Activated naive CD4-positive, alpha-beta T cell treated with anti-CD3 and anti-CD28 coated beads, Interleukin-2, amount 10 ng/mL, durations not matched to agents 5 hours and 36 hours (primary cell): ENCODE results near the gene PRM2. TPM values are rescaled to one million over a fixed set of nuclear protein-coding genes. Genes with fewer than 3 reads are reported as not detected.

ENCODE experiments used
- microRNA-seq: library from miRNA; unstranded; fragments of <30 nt; microRNA quantifications from one replicate; pipeline ENCODE4 v1.2.0, GENCODE V29; 2022; ENCODE audit warnings: borderline microRNAs expressed, borderline replicate concordance
- total RNA-seq, 2 experiments: library from RNA; stranded (reverse); gene quantifications; one replicate each; pipeline ENCODE4 v1.2.3, GENCODE V29; 2021

PRM2 gene, protein sequence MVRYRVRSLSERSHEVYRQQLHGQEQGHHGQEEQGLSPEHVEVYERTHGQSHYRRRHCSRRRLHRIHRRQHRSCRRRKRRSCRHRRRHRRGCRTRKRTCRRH
- total RNA-seq = not detected

DNA sequence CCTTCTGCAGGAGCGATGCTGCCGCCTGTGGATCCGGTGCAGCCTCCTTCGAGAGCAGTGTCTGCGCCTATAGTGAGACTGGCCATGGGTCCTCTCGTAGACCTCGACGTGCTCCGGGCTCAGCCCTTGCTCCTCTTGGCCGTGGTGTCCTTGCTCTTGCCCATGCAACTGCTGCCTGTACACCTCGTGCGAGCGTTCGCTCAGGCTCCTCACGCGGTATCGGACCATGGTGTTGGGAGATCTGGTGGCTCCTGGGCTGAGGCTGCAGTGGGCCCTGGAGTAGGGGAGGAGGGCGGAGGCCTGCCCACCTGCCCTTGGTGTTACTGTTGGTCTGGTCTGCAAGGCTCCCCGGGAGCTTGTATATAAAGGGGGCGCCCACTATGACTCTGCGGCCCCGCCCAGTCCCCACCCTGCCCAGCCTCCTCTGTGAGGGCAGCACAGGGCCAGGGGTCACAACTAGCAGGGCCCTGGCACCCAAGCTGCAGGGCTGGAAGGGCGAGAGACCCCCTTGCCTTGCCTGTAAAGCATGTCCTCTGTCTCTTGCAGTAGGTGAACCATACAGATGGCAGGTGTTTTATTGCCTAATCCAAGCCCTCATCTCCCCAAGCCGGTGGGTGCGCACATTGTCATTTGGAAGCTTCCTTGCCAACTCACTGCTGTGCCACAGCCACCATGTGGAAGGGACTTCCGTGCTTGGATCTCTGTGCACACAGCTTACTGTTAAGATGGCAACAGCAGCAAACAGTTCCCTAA is at the start of gene PRM2:
Gene PRM2 (minus strand): TSS at position 338 of the 753 bp plus-strand sequence. CDS start 110 bp downstream, at position 228.

DNA sequence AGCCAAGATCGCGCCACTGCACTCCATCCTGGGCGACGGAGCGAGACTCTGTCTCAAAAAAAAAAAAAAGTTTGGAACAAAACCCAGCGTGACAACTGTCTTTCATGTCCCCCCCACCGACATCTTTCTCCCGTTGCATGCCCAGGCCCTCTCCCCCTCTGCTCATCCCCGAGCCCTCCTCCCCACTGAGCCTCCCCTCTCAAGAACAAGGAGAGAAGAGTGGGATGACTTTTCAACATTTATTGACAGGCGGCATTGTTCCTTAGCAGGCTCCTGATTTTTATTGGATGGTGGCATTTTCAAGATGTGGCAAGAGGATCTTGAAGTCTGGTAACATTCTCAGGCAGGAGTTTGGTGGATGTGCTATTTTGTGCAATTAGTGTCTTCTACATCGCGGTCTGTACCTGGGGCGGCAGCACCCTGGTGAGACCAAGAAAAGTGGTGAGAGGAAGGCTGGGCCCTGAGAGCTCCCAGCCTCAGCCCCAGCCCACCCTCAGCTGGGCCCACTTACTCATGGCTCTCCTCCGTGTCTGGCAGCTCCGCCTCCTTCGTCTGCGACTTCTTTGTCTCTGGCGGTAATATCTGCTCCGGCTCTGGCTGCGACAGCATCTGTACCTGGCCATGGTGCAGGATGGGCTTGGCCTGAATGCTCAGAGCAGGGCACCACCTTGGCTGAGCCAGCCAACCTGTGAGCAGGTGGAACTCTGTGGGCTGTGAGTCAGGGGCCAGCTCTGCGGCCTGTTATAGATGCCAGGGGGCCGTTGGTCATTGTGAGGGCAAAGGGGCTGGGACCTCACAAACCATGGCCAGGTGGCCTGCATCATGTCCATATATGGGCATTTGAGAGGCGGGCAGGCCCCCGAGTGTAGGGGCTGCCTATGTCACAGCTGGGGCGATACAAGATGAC is 4.6 kb upstream of the PRM2 start, which contains the start of gene PRM1:
Gene PRM1 (minus strand): TSS at position 715 of the 907 bp plus-strand sequence. CDS start 92 bp downstream, at position 623.

DNA sequence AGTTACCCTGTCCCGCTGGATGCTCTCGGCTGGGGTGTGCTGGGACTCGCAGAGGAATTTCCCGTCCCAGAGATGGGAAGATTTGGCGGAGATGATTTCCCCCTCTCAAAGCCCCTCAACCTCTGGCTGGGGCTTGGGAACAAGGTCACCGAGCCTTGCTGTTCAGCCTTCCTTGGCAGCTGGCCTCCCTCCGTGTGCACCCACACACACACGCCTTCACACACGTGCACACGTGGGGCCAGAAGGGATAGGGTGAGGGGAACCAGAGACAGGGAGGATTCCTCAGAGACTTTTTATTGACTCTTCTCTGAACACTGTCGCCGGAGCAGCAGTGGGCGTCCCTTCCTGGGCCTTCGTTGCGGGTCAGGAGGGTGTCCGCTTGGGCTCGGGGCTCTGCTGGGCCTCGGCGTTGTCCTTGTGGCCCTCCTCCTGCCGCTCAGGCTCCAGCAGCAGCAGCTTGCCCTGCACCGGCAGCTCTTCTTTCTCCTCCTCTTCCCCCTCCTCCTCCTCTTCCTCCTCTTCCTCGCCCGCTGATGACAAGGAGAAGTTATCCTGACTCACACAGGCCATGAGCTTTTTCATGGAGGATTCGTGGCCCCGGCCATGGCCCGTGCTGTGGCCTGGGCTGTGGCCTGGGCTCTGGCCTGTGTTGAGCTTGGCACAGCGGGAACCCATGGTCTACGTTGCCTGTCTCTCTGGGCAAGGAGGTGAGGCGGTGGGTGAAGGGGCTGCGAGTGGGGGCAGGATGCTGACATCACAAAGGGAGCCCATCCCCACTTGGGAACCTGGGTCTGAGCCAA is 3.2 kb downstream of the PRM2 start, which contains the start of gene PRM3:
Gene PRM3 (minus strand): TSS at position 709 of the 800 bp plus-strand sequence. CDS start 34 bp downstream, at position 675.

DNA sequence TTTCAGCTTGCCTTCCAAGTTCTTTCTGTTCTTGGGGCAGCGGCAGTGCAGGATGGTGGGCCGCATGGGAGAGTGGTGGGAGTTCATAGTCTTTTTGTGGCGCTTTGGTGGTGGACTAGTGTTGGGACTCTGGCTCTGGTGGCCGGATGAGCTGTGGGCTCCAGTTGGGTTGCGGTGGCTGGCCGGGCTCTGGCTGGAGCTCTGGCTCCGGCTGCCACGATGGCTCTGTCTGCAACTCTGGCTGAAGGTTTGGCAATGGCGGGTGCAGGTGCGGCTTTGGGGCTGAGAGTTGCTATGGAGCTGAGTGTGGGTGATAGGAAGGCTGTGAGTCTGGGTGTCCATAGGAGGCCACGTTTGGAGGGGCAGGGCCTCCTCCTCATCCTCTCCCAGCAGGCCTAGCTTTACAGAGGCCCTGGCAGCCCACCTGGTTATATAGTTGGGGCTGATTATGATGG is 7.3 kb downstream of the PRM2 start, which contains the start of gene TNP2:
Gene TNP2 (minus strand): TSS at position 405 of the 455 bp plus-strand sequence. CDS start 63 bp downstream, at position 342.

DNA sequence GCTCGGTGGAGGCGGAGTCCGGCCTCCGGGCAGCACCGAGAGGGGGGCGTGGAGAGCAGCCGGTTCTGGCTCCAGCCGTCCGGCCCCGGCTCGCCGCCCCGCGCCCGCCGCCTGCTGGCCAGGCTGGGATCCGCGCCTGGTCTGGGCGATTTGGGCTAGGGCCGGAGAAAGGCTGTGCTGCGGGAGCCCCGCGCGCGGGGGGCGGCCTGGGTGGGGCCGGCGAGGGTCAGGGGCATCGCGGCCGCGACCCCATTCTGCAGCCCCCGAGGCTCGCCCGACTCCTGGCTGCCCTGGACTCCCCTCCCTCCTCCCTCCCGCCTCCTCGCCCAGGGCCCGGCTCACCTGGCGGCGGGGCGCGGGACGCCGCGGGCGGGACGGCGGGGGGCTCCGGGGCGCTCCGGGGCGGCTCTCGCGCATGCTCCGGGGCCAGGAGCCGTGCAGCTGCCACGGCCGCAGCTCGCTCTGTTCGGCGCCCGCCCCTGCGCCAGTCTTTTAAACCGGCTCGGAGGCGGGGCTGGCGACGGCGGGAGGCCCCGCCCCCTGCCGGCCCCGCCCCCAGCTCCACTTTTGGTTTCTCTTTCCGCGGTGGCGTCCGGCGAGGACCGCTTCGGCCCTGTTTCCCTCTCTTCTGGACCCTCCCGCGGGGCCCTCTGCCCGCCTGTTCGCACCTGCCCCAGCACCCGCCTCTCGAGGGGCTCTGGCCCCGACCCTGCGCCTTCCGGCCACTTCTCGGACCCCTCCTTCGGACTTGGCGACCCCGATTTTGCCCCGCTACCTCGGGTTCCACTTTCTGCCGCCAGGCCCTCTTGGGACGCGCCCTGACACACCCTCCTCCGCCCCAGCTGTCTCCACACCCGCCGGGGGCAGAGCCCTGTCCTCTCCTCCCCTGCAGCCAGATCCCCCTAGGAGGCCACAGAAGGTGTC is 20.3 kb downstream of the PRM2 start, which contains the start of gene SOCS1:
Gene SOCS1 (minus strand): TSS at position 468 of the 924 bp plus-strand sequence. CDS start 726 bp downstream, outside the sequence.

Small RNA genes within 50 kb of the gene (microRNA-seq; reads per million reads assigned to microRNA genes)
- not detected for gene MIR548H2

Other genes with a start within 250 kb of the PRM2 start
- 100 to 1,000 TPM; 167 to 170 TPM for gene SOCS1, start 20.3 kb downstream of the PRM2 start, total RNA-seq
- not detected for gene TNP2, start 7.2 kb downstream of the PRM2 start, total RNA-seq
- not detected for gene PRM3, start 2.9 kb downstream of the PRM2 start, total RNA-seq
- not detected for gene PRM1, start 4.8 kb upstream of the PRM2 start, total RNA-seq
- gene RMI2, start 69.0 kb upstream of the PRM2 start, total RNA-seq = 10 to 100 TPM; 58.4 to 59.7 TPM